Measurements from ENCODE around the gene TBX2. TPM values are rescaled to one million over a fixed set of nuclear protein-coding genes. Genes with fewer than 3 reads are reported as not detected.

The TBX2 gene
- total RNA-seq, 2 experiments from 2014 or later: 0.06 TPM; not detected in 1

DNA sequence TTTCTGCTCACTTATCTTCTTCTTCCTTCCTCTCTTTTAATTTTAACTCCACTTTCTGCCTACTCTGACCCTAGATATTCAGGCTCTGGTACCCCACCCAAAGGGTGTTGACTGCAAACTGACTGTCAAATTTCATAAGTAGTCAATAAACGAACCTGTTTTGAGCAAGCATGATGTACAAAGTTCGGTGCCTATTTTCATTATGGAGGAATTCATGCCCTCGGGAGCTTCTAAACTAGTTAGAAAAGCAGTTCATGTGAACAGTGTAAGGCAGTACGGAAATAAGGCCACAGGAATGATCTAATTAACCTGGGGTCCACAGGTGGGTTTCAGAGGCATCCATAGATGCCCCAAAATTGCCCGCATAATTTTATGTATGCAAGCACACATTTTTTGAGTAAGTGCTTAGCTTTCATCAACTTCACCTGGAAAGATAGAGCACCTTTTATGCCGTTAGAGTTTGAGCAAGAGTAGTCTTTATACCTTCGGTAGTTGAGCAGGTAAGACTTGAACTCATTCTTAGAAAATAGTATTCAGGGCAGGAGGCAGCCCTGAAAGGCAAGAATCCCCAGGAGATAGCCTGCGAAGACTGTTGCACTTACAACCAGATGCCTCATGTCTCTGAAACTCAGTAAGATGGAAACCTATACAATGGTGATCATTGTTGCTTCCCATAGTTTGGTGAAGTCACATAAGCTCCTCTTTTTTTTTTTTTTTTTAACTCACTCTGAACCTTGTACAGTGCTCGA is 36.6 kb upstream of the TBX2 start:
- Histone ChIP-seq H3K4me3 (ENCODE audit: low read length) (no peak overlapping the region), H3K27ac (ENCODE audit: low read depth in 1 of 2, low read length in 2 of 2) (no peak overlapping the region), H3K27me3 (ENCODE audit: control insufficient read depth in 1 of 2, insufficient read depth in 2 of 2, low read length in 2 of 2) (no peaks in the 10 kb centered on the region), H3K4me1 (ENCODE audit: insufficient read depth, low read length) (no peaks in the 10 kb centered on the region), H3K36me3 (ENCODE audit: insufficient read depth, low read length) (no peaks in the 10 kb centered on the region), H3K9me3 (ENCODE audit: control insufficient read depth in 1 of 2, insufficient read depth in 1 of 2, low read length in 2 of 2) (no peaks in the 10 kb centered on the region)
- ChIA-PET CTCF (no interaction called here), POLR2A (no interaction called here)
- intact Hi-C loops (cut with DNase I, micrococcal nuclease): no loop called here
- Mint-ChIP-seq H3K36me3 (ENCODE audit: low read depth) (peaks cover 5% of the 10 kb centered on the region), H3K4me1 (ENCODE audit: low read depth) (no peaks in the 10 kb centered on the region), H3K4me3 (no peak overlapping the region), H3K9me3 (no peaks in the 10 kb centered on the region), H3K27ac (no peak overlapping the region), H3K27me3 (no peaks in the 10 kb centered on the region)
- ATAC-seq (ENCODE audit: poor library complexity): no peak
- TF ChIP-seq, protein P1, sequence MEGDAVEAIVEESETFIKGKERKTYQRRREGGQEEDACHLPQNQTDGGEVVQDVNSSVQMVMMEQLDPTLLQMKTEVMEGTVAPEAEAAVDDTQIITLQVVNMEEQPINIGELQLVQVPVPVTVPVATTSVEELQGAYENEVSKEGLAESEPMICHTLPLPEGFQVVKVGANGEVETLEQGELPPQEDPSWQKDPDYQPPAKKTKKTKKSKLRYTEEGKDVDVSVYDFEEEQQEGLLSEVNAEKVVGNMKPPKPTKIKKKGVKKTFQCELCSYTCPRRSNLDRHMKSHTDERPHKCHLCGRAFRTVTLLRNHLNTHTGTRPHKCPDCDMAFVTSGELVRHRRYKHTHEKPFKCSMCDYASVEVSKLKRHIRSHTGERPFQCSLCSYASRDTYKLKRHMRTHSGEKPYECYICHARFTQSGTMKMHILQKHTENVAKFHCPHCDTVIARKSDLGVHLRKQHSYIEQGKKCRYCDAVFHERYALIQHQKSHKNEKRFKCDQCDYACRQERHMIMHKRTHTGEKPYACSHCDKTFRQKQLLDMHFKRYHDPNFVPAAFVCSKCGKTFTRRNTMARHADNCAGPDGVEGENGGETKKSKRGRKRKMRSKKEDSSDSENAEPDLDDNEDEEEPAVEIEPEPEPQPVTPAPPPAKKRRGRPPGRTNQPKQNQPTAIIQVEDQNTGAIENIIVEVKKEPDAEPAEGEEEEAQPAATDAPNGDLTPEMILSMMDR (IDR thresholded peaks at IDR 0.05): no peak
- DNase-seq: no peak

DNA sequence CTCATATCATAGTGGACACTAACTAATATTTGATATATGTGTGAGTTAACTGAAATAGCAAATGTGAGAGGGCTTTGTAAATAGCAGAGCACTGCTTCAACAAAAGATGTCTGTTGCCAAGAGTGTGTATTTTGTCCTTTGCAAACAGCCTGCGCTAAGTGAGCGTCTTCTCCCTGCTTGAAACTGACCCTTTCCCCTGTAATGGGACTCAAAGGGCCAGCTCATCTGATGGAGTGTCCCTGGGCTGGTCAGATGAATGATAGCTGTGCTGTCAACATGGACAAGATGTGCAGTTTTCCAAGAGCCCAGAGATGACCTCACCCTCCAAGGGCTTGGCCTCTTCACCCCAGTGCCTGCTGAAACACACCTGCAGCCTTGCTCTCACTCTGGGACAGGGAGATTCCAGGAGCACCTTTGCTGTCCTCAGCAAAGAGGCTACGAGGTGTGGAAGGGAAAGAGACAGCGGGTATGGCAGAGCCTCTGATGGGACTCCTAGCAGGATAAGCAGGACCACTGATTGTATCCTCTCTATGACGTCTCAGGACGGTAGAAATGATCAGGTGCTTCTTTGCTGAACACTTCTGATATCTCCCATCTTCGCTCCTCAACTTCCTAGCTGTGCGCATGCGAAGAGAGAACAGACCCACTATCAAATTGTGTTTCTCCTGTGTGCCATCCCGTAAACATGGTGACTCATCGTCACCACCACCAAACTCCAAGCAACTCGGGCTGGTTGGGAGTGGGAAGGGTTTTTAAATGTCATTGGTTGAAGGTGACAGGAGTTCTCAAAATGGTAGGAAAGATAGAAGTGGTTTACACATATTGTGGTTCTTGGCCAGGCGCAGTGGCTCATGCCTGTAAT is 35.8 kb upstream of the TBX2 start:
- H3K36me3 Mint-ChIP-seq (ENCODE audit: low read depth): peaks cover 5% of the 10 kb centered on the region
- no peaks in the 10 kb centered on the region for H3K27me3 ChIP-seq (ENCODE audit: control insufficient read depth in 1 of 2, insufficient read depth in 2 of 2, low read length in 2 of 2)
- no peak overlapping the region for H3K27ac Mint-ChIP-seq
- no peaks in the 10 kb centered on the region for H3K9me3 Mint-ChIP-seq
- ChIA-PET CTCF (no interaction called here), POLR2A (no interaction called here)
- no peak overlapping the region for H3K4me3 ChIP-seq (ENCODE audit: low read length)
- no peak overlapping the region for H3K27ac ChIP-seq (ENCODE audit: low read depth in 1 of 2, low read length in 2 of 2)
- H3K4me1 ChIP-seq (ENCODE audit: insufficient read depth, low read length): no peaks in the 10 kb centered on the region
- no peak for ATAC-seq (ENCODE audit: poor library complexity)
- TF ChIP-seq, protein P1 (IDR thresholded peaks at IDR 0.05): no peak
- H3K4me3 Mint-ChIP-seq: no peak overlapping the region
- intact Hi-C loops (cut with DNase I, micrococcal nuclease): no loop called here
- H3K9me3 ChIP-seq (ENCODE audit: control insufficient read depth in 1 of 2, insufficient read depth in 1 of 2, low read length in 2 of 2): no peaks in the 10 kb centered on the region
- no peak for DNase-seq
- H3K36me3 ChIP-seq (ENCODE audit: insufficient read depth, low read length): no peaks in the 10 kb centered on the region
- no peaks in the 10 kb centered on the region for H3K27me3 Mint-ChIP-seq
- no peaks in the 10 kb centered on the region for H3K4me1 Mint-ChIP-seq (ENCODE audit: low read depth)

DNA sequence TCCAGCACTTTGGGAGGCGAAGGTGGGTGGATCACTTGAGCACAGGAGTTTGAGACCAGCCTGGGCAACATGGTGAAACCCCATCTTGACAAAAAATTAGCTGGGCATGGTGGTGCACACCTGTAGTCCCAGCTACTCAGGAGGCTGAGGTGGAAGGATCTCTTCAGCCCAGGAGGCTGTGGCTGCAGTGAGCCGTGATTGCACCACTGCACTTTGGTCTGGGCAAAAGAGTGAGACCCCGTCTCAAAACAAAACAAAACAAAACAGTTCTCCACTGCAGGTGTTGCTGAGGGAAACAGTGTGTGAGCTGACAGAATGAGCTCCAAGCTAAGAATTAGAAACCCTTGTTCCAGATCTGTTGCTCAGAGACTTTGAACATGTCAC is 35.2 kb upstream of the TBX2 start:
- no peak overlapping the region for H3K27ac Mint-ChIP-seq
- H3K4me3 Mint-ChIP-seq: no peak overlapping the region
- TF ChIP-seq, protein P1 (IDR thresholded peaks at IDR 0.05): no peak
- Histone ChIP-seq H3K4me1 (ENCODE audit: insufficient read depth, low read length) (no peaks in the 10 kb centered on the region), H3K27ac (ENCODE audit: low read depth in 1 of 2, low read length in 2 of 2) (no peak overlapping the region), H3K27me3 (ENCODE audit: control insufficient read depth in 1 of 2, insufficient read depth in 2 of 2, low read length in 2 of 2) (no peaks in the 10 kb centered on the region), H3K9me3 (ENCODE audit: control insufficient read depth in 1 of 2, insufficient read depth in 1 of 2, low read length in 2 of 2) (no peaks in the 10 kb centered on the region), H3K4me3 (ENCODE audit: low read length) (no peak overlapping the region), H3K36me3 (ENCODE audit: insufficient read depth, low read length) (peaks cover under 1% of the 10 kb centered on the region)
- DNase-seq (no peak), ATAC-seq (ENCODE audit: poor library complexity) (no peak)
- H3K9me3 Mint-ChIP-seq: no peaks in the 10 kb centered on the region
- intact Hi-C loops (cut with DNase I, micrococcal nuclease): no loop called here
- ChIA-PET POLR2A (no interaction called here), CTCF (no interaction called here)
- H3K27me3 Mint-ChIP-seq: no peaks in the 10 kb centered on the region
- H3K4me1 Mint-ChIP-seq (ENCODE audit: low read depth): no peaks in the 10 kb centered on the region
- H3K36me3 Mint-ChIP-seq (ENCODE audit: low read depth): peaks cover 5% of the 10 kb centered on the region

All from CD4-positive, alpha-beta T cell (primary cell).